ENCODE results near the gene COA8.
"Not testable (repeated sequence)": the region's sequence is repeated elsewhere in the genome, so short reads cannot be mapped to it uniquely, and the experiment has no call there.

Gene COA8

DNA sequence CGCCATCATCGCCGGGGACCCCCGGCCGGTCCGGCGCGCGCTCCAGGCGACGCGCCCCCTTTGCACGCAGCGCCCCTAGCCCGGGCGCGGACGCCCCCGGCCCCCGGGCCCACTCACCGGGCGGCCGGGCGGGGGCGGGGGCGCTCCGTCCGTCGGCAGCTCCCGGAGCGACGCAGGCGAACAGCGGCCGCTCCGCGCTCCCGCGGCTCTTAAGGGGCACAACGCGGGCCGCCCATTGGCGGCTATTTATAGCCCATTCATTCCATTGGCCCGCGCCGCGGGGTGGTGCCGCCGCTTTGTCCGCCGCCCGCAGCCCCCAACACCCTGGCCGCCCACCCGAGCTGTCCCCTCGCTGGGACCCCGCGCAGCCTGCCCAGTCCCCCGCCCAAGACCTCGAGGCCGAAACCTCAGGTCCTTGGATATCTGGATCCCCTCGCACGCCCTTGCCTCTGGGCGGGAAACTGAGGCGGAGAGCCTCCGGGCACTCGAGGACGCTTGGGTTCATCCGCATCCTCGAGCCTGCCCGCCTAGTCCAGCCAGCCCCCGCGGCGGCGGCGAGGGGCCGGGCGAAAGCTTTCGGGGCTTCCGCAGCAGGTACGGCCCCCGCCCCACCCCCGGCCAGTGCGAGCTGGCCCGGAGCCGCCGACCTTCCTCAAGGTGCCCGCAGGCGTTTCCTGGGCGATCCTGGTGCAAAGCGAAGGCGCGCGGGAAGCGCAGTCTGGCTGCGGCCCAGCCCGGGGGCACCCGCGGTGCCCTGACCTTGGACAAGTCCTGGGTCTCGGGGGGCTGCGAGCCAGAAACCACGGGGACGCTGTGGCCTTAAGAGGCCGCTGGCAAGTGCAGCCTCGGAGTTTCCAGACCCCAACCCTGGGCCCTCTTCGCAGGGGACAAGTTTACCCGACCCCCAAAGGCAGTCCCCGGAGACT, 39.8 kb upstream of the COA8 start, which contains the start of gene CKB:
Gene CKB, minus strand, starts transcription at position 182 of the 926 bp plus-strand sequence. CDS start 337 bp downstream, outside the sequence.
- no peaks in the 10 kb centered on the region for H3K9me3 Mint-ChIP-seq
- H3K36me3 Mint-ChIP-seq: no peaks in the 10 kb centered on the region
- peaks cover 6% of the 10 kb centered on the region for H3K27me3 Mint-ChIP-seq
- no peak within 1 kb of the TSS for H3K27ac Mint-ChIP-seq
- peaks cover 22% of the 10 kb centered on the region for H3K4me1 Mint-ChIP-seq
- peak within 1 kb of the TSS; percentile 65 for H3K4me3 Mint-ChIP-seq

DNA sequence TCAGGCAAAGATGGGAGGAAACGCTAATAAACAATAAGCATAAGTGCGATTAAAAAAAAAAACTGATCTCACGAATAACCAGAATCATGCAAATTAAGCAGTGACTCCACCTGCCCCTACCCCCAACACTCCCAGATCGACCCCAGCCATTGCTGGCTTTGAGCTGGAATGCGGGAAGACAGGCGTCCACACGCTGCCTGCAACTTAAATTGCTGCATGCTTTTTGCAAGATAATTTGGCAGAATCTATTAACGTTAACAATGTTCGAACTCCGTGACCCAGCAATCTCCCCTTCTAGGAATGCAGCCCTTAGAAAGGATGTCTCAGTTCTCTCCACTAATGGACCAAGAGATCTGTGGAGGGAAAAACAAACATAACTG, 39.2 kb upstream of the COA8 start:
- Mint-ChIP-seq H3K36me3 (no peaks in the 10 kb centered on the region), H3K9me3 (no peaks in the 10 kb centered on the region), H3K4me3 (peak overlapping the region; percentile 65), H3K27ac (no peak overlapping the region), H3K4me1 (peaks cover 26% of the 10 kb centered on the region), H3K27me3 (peaks cover 6% of the 10 kb centered on the region)

DNA sequence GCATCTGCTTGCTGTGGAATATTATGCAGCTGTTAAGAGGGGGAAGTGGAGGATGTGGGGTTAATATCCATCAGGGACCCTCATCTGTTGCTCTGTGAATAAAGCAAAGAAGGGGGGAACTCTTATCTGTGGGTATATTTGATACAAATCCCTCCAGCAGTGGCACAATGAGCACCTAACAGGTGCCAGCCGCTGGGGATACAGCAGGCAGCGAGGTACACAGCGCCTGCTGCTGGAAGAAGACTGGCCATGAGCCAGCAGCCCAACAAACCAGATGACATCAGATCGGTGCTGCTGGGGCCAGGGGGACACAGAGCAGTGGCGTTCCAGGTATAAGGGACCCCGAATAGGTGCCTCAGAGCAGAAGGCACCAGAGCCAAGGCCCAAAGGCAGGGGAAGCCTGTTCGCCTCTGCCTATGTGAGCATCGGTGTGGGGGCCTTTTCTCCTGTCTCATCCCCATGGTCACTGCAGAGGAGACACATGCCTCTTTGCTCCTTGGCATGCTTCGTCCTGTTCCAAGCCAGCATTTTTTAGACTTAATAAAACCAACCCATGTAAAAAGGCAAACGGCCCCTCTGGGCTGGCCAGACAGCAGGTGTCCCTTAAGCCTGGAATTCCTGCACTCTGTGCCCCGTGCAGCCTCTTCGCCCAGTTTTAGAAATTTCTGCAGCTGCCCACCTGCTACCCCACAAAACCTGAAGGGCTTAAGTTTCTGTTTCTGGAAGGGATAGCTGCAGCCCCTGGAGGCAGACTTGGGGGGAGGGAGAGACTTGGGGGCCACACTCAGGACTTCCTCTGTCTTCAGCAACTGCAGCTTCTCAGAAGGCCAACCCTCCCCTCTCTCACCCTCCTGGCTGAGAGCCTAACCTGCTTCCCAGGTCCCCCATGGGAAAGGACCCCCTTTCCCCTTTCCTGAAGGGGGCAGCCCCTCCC, 38.5 kb upstream of the COA8 start:
- Mint-ChIP-seq H3K4me1 (peaks cover 21% of the 10 kb centered on the region), H3K9me3 (no peaks in the 10 kb centered on the region), H3K27me3 (peaks cover 6% of the 10 kb centered on the region), H3K4me3 (no peak overlapping the region), H3K27ac (no peak overlapping the region), H3K36me3 (no peaks in the 10 kb centered on the region)

DNA sequence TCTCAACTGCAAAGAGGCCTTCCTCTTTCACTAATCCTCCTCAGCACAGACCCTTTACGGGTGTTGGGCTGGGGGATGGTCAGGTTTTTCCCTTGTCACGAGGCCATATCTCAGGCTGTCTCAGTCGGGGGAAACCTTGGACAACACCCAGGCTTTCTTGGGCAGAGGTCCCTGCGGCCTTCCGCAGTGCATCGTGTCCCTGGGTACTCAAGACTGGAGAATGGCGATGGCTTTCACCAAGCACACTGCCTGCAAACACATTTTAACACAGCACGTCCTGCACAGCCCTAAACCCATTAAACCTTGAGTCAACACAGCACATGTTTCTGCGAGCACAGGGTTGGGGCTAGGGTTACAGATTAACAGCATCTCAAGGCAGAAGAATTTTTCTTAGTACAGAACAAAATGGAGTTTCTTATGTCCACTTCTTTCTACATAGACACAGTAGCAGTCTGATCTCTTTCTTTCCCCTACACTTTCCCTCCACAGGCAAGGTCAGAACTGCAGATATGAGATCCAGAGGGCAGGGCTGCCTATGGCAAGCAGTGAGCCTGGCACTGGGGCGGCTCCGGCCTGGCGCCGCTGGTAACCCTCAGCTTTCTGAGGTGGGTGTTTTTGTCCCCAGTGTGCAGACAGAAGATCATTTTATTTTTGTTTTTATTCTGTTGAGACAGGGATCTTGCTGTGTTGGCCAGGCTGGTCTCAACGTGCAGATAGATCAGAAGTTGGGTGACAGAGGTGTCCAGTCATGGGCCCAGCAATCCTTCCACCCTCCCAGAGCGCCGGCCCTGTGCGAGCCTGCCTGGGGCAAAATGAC, 37.1 kb upstream of the COA8 start:
- peaks cover 25% of the 10 kb centered on the region for H3K4me1 Mint-ChIP-seq
- not testable (repeated sequence) for H3K27me3 Mint-ChIP-seq, H3K4me3 Mint-ChIP-seq, H3K9me3 Mint-ChIP-seq, H3K27ac Mint-ChIP-seq, H3K36me3 Mint-ChIP-seq

DNA sequence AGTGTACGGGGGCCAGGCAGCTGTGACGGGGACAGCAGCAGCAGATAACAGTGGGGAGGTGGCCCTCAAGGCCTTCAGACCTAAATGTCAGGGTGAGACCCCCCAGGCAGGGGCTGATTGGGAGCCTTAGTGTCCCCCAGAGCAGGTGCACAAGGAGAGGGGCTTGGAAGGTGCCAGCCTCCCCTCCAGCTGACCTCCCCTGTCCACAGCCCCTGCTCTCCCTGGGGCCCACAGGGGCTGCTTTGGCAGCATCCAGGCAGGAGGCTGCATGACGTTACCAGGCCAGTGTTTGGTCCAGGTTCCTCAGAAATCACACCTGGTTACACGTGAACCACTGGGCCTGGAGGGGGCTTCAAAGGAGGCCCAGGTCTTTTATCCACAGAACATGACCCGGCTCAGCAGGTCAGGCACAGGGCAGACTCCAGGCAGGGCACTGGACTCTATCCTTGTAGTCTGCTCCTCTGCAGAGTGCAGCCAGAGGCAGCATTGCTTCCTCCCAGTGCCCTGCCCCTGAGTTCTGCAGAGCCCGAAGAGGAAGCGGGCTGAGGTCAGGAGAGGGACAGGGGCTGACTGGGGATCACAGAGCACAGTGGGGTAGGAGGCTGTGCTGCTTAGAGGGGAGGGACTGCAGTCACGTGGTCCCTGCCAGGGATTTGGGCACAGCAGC, 36.4 kb upstream of the COA8 start:
- Mint-ChIP-seq H3K9me3 (no peaks in the 10 kb centered on the region), H3K36me3 (no peaks in the 10 kb centered on the region), H3K27ac (no peak overlapping the region), H3K4me3 (no peak overlapping the region), H3K27me3 (peaks cover 4% of the 10 kb centered on the region), H3K4me1 (peaks cover 31% of the 10 kb centered on the region)

DNA sequence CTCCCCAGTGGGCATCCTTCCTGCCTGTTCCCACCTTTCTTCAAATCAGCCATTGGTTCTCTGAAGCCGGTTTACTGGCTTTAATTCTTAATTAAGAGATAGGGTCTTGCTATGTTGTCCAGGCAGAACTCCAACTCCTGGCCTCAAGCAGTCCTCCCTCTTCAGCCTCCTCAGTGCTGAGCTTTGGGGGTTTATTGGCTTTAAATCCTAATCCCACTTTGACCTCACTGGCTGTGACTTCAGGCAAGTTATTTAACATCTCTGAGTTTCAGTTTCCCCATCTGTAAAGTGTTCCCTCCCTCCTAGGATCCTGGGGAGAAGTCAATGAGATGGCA, 35.9 kb upstream of the COA8 start:
- H3K4me1 Mint-ChIP-seq: peaks cover 34% of the 10 kb centered on the region
- peaks cover 4% of the 10 kb centered on the region for H3K27me3 Mint-ChIP-seq
- no peak overlapping the region for H3K4me3 Mint-ChIP-seq

DNA sequence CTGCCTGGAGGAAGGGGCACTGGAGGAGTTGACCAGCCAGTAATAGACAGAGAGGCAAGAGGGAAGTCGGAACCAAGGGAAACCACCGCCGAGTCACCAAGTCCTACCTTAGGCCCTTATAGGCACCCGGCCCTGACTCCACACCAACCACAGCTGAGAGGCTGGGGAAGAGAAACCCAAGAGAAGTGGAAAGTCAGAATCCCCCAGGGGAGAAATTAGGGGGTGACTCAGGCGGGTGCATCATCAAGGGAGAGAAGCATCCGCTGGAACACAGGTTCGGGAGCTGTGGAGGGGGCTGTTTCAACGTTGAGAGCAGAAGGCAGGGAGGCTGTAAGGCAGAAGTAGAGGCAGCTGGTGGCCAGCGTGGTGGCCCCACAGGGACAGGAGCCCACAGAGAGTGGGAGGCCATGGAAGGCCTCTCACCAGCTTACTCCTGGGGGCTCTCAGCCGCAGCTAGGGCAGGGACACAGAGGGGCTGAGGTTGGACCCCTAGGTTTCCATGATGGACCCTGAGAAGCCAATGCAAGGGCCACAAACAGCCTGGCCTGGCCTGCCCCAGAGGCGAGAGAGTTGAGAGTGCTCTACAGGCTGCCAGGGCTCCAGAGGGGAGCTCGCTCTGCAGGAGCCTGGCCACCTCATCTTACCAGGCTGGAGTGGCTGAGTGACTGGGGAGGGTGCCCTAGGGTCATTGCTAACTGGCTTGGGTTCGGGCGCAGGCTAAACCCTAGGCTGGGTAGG, 35.2 kb upstream of the COA8 start:
- peak overlapping the region; percentile 80 for H3K27ac Mint-ChIP-seq
- no peaks in the 10 kb centered on the region for H3K9me3 Mint-ChIP-seq
- H3K36me3 Mint-ChIP-seq: no peaks in the 10 kb centered on the region
- peak overlapping the region; percentile 69 for H3K4me3 Mint-ChIP-seq
- H3K4me1 Mint-ChIP-seq: peaks cover 34% of the 10 kb centered on the region
- peaks cover 4% of the 10 kb centered on the region for H3K27me3 Mint-ChIP-seq

More for the DNA sequence above, 35.9 kb upstream of the COA8 start:
- H3K36me3 Mint-ChIP-seq: no peaks in the 10 kb centered on the region
- no peak overlapping the region for H3K27ac Mint-ChIP-seq
- no peaks in the 10 kb centered on the region for H3K9me3 Mint-ChIP-seq

DNA sequence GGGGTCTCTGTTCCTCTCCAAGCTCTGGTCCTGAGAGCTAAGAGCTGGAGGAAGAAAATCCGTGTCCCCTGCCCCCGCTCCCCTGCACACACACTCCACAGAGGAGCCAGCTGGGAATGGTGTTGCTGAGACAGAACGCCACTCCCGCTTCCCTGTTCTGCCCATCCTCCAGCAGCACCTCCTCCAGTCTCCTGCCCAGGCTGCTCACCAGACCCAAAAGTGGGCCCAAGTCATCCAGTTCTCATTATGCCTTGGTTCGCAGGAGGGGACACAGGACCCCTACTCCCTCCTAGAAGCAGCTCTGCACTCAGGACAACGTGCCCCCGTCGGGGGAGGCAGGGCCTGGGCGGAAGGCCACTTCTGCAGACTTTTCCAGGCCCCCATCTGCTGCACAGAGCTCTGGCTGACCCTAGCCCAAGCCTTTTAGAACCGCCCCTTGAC, 34.6 kb upstream of the COA8 start:
- H3K27ac Mint-ChIP-seq: no peak overlapping the region
- H3K27me3 Mint-ChIP-seq: peaks cover 4% of the 10 kb centered on the region
- H3K4me3 Mint-ChIP-seq: peak overlapping the region; percentile 97
- H3K36me3 Mint-ChIP-seq: no peaks in the 10 kb centered on the region
- no peaks in the 10 kb centered on the region for H3K9me3 Mint-ChIP-seq
- H3K4me1 Mint-ChIP-seq: peaks cover 34% of the 10 kb centered on the region

DNA sequence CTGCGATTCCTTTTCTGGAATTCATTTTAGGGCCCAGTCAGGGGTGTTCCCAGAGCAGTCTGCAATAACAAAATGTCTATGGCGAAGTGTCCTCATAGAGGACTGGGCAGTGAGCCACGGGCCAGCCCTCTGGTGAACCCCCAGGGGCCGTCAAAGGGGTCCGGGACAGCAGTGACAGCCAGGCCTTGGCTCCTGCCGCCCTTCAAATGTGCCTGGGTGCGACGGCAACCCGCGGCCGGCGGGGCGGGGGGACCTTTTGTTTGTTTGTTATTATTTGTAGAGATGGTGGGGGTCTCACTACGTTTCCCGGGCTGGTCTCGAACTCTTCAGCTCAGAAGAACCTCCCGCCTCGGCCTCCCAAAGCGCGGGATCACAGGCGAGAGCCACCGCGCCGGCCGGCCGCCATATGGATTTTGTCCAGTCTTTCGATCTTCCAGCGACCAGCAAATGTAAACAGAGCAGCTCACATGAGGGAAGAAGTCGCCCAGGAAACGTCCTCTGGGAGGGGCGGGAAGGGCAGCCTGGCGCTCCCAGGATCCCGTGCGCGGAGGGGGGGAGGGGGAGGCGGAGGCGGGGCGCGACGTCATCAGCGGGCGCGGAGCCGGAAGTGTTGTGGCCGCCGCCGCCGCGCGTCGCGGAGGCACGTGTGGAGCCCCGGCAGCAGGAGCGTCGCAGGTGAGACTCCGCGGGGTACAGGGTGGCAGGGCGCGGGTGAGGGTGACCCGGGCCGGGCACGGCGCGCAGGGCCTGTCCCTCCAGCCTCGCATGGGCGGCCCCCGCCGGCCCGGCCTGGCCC, 34.0 kb upstream of the COA8 start, which contains the start of gene TRMT61A:
Gene TRMT61A, plus strand, starts transcription at position 610 of the 796 bp plus-strand sequence. CDS start 783 bp downstream, outside the sequence.
- H3K27ac Mint-ChIP-seq: peak within 1 kb of the TSS; percentile 99
- H3K4me1 Mint-ChIP-seq: peaks cover 34% of the 10 kb centered on the region
- no peaks in the 10 kb centered on the region for H3K36me3 Mint-ChIP-seq
- peak within 1 kb of the TSS; percentile 97 for H3K4me3 Mint-ChIP-seq
- peaks cover under 1% of the 10 kb centered on the region for H3K27me3 Mint-ChIP-seq
- no peaks in the 10 kb centered on the region for H3K9me3 Mint-ChIP-seq

DNA sequence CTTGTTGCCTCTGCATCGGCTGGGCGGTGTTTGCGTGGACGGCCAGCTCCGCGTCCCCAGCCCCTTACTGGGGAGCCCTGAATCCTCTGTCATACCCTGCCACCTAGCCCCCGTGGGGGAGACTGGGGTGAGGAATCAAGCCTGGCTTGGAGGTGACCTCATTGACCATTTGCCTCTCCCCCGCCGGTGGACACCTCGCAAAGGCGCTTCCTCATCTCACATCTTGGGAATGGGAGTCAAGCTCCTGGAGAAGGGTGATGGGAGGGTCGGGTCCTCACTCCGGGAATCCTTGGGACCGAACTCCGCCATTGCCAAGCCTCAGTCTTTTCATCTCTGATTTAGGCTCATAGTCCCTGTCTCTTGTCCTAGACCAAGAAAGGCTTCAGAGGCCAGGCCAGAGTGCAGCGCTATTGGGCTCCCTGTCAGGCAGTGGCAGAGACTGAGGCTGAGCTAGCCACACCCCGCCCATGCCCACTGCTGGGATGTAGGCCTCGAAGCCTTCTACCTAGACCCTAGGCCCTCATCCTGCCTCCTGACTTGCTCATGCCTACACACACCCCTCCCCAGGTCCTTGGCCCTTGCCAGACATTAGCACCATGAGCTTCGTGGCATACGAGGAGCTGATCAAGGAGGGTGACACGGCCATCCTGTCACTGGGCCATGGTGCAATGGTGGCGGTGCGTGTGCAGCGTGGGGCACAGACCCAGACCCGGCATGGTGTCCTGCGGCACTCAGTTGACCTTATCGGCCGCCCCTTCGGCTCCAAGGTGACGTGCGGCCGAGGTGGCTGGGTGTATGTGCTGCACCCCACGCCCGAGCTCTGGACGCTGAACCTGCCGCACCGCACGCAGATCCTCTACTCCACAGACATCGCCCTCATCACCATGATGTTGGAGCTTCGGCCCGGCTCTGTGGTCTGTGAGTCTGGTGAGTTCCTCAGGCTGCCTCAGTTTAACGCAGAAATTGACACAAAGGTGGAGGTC, 33.1 kb upstream of the COA8 start:
- H3K36me3 Mint-ChIP-seq: no peaks in the 10 kb centered on the region
- peaks cover 34% of the 10 kb centered on the region for H3K4me1 Mint-ChIP-seq
- no peaks in the 10 kb centered on the region for H3K9me3 Mint-ChIP-seq
- peak overlapping the region; percentile 97 for H3K4me3 Mint-ChIP-seq
- no peaks in the 10 kb centered on the region for H3K27me3 Mint-ChIP-seq
- H3K27ac Mint-ChIP-seq: peak overlapping the region; percentile 99

DNA sequence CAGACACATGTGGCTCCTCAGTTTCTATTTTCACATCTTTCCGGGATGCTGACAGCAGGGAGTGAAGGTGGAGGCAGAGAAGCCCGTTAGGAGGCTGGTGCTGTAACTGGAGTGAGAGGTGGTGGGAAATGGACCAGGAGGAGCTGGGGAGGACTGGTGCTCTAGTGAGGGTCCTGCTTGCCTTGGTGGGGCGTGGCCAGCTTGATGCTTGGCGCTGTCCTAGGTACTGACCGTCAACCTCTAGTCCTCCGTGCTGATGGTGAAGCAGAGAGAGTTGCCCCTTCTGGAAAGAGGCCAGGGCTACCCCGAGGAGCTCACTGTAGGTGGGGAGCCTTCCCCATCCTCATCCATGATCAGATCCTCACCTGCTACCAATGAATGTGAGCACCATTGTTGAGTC, 32.4 kb upstream of the COA8 start:
- H3K36me3 Mint-ChIP-seq: no peaks in the 10 kb centered on the region
- H3K27me3 Mint-ChIP-seq: no peaks in the 10 kb centered on the region
- peak overlapping the region; percentile 97 for H3K4me3 Mint-ChIP-seq
- no peaks in the 10 kb centered on the region for H3K9me3 Mint-ChIP-seq
- H3K27ac Mint-ChIP-seq: peak overlapping the region; percentile 59
- peaks cover 34% of the 10 kb centered on the region for H3K4me1 Mint-ChIP-seq

DNA sequence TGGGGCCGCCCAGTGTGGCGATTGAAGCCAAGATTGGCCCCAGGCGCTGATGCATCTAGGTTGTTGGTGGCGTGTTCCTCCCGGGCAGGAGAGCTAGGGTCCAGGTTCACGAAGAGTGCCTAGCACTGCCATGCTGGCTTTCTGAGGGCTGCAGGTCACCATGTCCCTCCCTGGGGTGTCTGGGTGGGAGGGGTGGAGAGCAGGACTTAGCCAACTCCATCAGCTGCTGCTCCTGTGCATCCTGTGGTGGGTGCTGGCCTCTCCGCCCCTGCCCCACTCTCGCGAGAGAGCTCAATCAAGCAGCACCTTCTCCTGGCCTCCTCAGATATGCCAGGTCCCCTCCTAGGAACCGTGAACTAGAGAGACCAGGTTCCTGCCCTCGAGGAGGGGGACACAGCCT, 31.9 kb upstream of the COA8 start:
- peaks cover 34% of the 10 kb centered on the region for H3K4me1 Mint-ChIP-seq
- peak overlapping the region; percentile 85 for H3K27ac Mint-ChIP-seq
- H3K36me3 Mint-ChIP-seq: no peaks in the 10 kb centered on the region
- peak overlapping the region; percentile 97 for H3K4me3 Mint-ChIP-seq
- H3K27me3 Mint-ChIP-seq: no peaks in the 10 kb centered on the region
- H3K9me3 Mint-ChIP-seq: no peaks in the 10 kb centered on the region
